Thyroid gland (tissue), 4 donors: ENCODE results near the gene RAPGEF1.

Source experiments
- CTCF ChIP-seq, 6 experiments: fragments of 200-600 bp in 3 of 6; fragments of 450-650 bp in 3 of 6; sonication (generic) in 3 of 6; IDR thresholded peaks; one replicate each; pipeline ENCODE4 v1.5.1; 2016 to 2019; ENCODE audit warnings: antibody characterized with exemption in 6 of 6, mild to moderate bottlenecking in 2 of 6, inconsistent platforms in 1 of 6, moderate library complexity in 1 of 6
- POLR2A ChIP-seq, 2 donors: fragments of 450-650 bp; IDR thresholded peaks; one replicate each; pipeline ENCODE4 v1.6.1; 2017; ENCODE audit warnings: antibody characterized with exemption in 2 of 2, mild to moderate bottlenecking in 2 of 2, moderate library complexity in 1 of 2

DNA sequence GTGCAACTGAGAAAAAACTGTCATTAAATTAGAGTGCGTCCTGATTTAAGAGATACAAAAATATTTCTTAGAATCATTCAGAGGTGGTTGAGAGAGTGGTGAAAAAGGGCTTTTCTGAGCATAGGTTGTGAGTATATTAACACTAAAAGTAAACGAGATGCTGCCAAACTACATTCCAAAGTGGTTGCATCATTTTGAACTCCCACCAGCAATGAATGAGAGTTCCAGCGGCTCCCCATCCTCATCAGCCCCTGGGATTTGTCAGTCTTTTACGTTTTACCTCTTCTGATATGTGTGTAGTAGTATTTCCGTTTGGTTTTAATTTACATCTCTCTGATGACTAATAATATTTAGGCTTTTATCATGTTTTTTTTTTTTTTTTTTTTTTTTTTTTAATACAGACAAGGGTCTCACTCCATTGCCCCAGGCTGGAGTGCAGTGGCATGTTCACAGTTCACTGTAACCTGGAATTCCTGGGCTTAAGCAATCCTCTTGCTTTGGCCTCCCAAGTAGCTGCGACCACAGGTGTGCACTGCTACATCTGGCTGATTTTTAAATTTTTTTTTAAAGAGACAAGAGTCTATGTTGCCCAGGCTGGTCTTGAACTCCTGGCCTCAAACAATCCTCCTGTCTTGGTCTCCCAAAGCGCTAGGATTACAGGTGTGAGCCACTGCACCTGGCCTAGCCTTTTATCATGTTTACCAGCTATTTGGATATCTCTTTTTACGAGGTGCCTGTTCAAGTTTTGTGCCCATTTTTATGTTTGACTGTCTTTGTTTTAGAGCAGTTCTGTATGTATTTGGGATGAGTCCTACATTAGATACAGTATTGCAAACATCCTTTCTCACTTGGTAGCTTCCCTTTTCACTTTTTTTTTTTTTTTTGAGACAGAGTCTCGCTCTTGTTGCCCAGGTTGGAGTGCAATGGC is 177.6 kb downstream of the RAPGEF1 start:
- TF ChIP-seq CTCF (IDR thresholded peaks at IDR 0.05) = no peak
- TF ChIP-seq POLR2A (IDR thresholded peaks at IDR 0.05) = no peak
